WTC11 (cell line): ENCODE results near the gene SLC26A8. TPM values are rescaled to one million over a fixed set of nuclear protein-coding genes. Genes with fewer than 3 reads are reported as not detected.
A peak's percentile ranks its signal among the peaks of the same experiment; 100 is the strongest.
"Not testable (repeated sequence)": the region's sequence is repeated elsewhere in the genome, so short reads cannot be mapped to it uniquely, and the experiment has no call there.

Experiments used
- ATAC-seq: fragments of 200-7000 bp; cut with Tn5 transposase; 2 replicates; pipeline ENCODE4 v1.10.0; 2021; ENCODE audit warnings: mild to moderate bottlenecking, moderate library complexity
- CTCF ChIA-PET: fragments of 300-600 bp; sonication (Branson Sonifier 250); formaldehyde crosslinking; loops from one replicate; lab custom pipeline; 2021; ENCODE audit warnings: antibody characterized with exemption; lab: Charles Lee
- POLR2A ChIA-PET: fragments of 350-600 bp; sonication (Branson Sonifier 250); formaldehyde crosslinking; loops from one replicate; lab custom pipeline; 2021; ENCODE audit warnings: antibody characterized with exemption; lab: Charles Lee
- DNase-seq: peaks from one replicate; pipeline ENCODE4 v3.0.0; 2021; ENCODE audit warnings: low spot score
- H3K27ac Mint-ChIP-seq: 2 replicates; pipeline ENCODE4 v1.8.0; 2021; ENCODE audit warnings: mixed read lengths
- H3K27me3 Mint-ChIP-seq: 2 replicates; pipeline ENCODE4 v1.8.0; 2021; ENCODE audit warnings: low read depth, mild to moderate bottlenecking, moderate library complexity, mixed read lengths
- H3K36me3 Mint-ChIP-seq: 2 replicates; pipeline ENCODE4 v1.8.0; 2021; ENCODE audit warnings: mixed read lengths
- H3K4me1 Mint-ChIP-seq: 2 replicates; pipeline ENCODE4 v1.8.0; 2022; ENCODE audit warnings: mixed read lengths
- H3K4me3 Mint-ChIP-seq: 2 replicates; pipeline ENCODE4 v1.8.0; 2021; ENCODE audit warnings: mild to moderate bottlenecking, moderate library complexity, mixed read lengths
- H3K9me3 Mint-ChIP-seq: 2 replicates; pipeline ENCODE4 v1.8.0; 2021; ENCODE audit warnings: mixed read lengths
- CREB1 ChIP-seq: sonication (generic); formaldehyde crosslinking; IDR thresholded peaks from 2 replicates; pipeline ENCODE4 v1.8.0; 2023; ENCODE audit warnings: mild to moderate bottlenecking, missing genetic modification reagents
- FOXJ3 ChIP-seq: sonication (generic); formaldehyde crosslinking; IDR thresholded peaks from 2 replicates; pipeline ENCODE4 v1.9.0; 2021; ENCODE audit warnings: missing genetic modification reagents, mild to moderate bottlenecking, borderline replicate concordance
- NR2C2 ChIP-seq: sonication (generic); formaldehyde crosslinking; IDR thresholded peaks from 2 replicates; pipeline ENCODE4 v1.8.0; 2022; ENCODE audit warnings: mild to moderate bottlenecking, missing genetic modification reagents
- ZNF232 ChIP-seq: sonication (generic); formaldehyde crosslinking; IDR thresholded peaks from 2 replicates; pipeline ENCODE4 v1.8.0; 2022; ENCODE audit warnings: mild to moderate bottlenecking, missing genetic modification reagents
- ZNF416 ChIP-seq: fragments of 250-450 bp; sonication (Bioruptor Pico); IDR thresholded peaks from 2 replicates; pipeline ENCODE4 v1.9.0; 2021; ENCODE audit warnings: mild to moderate bottlenecking, inconsistent platforms
- ZNF423 ChIP-seq: fragments of 250-450 bp; sonication (Bioruptor Pico); IDR thresholded peaks from 2 replicates; pipeline ENCODE4 v2.1.2; 2022; ENCODE audit warnings: mild to moderate bottlenecking, moderate library complexity
- ZNF512 ChIP-seq: sonication (generic); formaldehyde crosslinking; IDR thresholded peaks from 2 replicates; pipeline ENCODE4 v1.8.1; 2022; ENCODE audit warnings: missing genetic modification reagents, borderline replicate concordance
- total RNA-seq: library from RNA; stranded (reverse); gene quantifications from 3 replicates; pipeline ENCODE4 v1.2.3, GENCODE V29; 2021
- TF ChIP-seq, protein P1 (sequence below): sonication (generic); formaldehyde crosslinking; IDR thresholded peaks from 2 replicates; pipeline ENCODE4 v1.8.1; 2022; ENCODE audit warnings: mild to moderate bottlenecking, missing genetic modification reagents, moderate library complexity, borderline replicate concordance
- TF ChIP-seq, protein P2 (sequence below): sonication (generic); formaldehyde crosslinking; IDR thresholded peaks from 2 replicates; pipeline ENCODE4 v1.8.1; 2023; ENCODE audit warnings: mild to moderate bottlenecking, moderate library complexity, missing genetic modification reagents
- TF ChIP-seq, protein P3 (sequence below): fragments of 250-450 bp; sonication (Bioruptor Pico); IDR thresholded peaks from 2 replicates; pipeline ENCODE4 v1.8.0; 2021; ENCODE audit warnings: mild to moderate bottlenecking

Gene SLC26A8
- total RNA-seq, 1 experiment from 2014 or later: 0.50 TPM

- no peak overlapping the region for H3K27ac Mint-ChIP-seq
- H3K27me3 Mint-ChIP-seq: no peaks in the 10 kb centered on the region
- no peak overlapping the region for H3K4me3 Mint-ChIP-seq
- ATAC-seq (no peak), DNase-seq (no peak)
- peaks cover 72% of the 10 kb centered on the region for H3K36me3 Mint-ChIP-seq
- peaks cover 26% of the 10 kb centered on the region for H3K9me3 Mint-ChIP-seq
- H3K4me1 Mint-ChIP-seq: peaks cover 20% of the 10 kb centered on the region
- ChIA-PET CTCF (no interaction called here), POLR2A (no interaction called here)
- TF ChIP-seq, protein P1, sequence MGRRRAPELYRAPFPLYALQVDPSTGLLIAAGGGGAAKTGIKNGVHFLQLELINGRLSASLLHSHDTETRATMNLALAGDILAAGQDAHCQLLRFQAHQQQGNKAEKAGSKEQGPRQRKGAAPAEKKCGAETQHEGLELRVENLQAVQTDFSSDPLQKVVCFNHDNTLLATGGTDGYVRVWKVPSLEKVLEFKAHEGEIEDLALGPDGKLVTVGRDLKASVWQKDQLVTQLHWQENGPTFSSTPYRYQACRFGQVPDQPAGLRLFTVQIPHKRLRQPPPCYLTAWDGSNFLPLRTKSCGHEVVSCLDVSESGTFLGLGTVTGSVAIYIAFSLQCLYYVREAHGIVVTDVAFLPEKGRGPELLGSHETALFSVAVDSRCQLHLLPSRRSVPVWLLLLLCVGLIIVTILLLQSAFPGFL (CRISPR knock-in tag): no peak
- TF ChIP-seq ZNF512 (CRISPR knock-in tag) (no peak), ZNF232 (CRISPR knock-in tag) (no peak), ZNF423 (CRISPR knock-in tag) (no peak), NR2C2 (CRISPR knock-in tag) (no peak), CREB1 (CRISPR knock-in tag) (no peak), ZNF416 (CRISPR knock-in tag) (no peak)
- TF ChIP-seq, protein P2, sequence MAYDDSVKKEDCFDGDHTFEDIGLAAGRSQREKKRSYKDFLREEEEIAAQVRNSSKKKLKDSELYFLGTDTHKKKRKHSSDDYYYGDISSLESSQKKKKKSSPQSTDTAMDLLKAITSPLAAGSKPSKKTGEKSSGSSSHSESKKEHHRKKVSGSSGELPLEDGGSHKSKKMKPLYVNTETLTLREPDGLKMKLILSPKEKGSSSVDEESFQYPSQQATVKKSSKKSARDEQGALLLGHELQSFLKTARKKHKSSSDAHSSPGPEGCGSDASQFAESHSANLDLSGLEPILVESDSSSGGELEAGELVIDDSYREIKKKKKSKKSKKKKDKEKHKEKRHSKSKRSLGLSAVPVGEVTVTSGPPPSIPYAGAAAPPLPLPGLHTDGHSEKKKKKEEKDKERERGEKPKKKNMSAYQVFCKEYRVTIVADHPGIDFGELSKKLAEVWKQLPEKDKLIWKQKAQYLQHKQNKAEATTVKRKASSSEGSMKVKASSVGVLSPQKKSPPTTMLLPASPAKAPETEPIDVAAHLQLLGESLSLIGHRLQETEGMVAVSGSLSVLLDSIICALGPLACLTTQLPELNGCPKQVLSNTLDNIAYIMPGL (CRISPR knock-in tag): no peak
Observed at GRCh38 chr6:35914536-35914935, 109.9 kb downstream of the SLC26A8 start.

- peaks cover under 1% of the 10 kb centered on the region; the same call in 1 of the 2 replicates for H3K4me1 Mint-ChIP-seq
- peaks cover 80% of the 10 kb centered on the region for H3K36me3 Mint-ChIP-seq
- DNase-seq: no peak
- H3K27me3 Mint-ChIP-seq: no peaks in the 10 kb centered on the region; the same call in 1 of the 2 replicates
- ChIA-PET POLR2A (no interaction called here), CTCF (no interaction called here)
- no peak overlapping the region for H3K4me3 Mint-ChIP-seq
- ATAC-seq: no peak
- TF ChIP-seq FOXJ3 (CRISPR knock-in tag): no peak
- TF ChIP-seq, all 79 proteins: peak for 0
- Mint-ChIP-seq H3K27ac (no peak overlapping the region), H3K9me3 (peaks cover 43% of the 10 kb centered on the region)
Observed at GRCh38 chr6:35911871-35912653, 112.4 kb downstream of the SLC26A8 start.

DNA sequence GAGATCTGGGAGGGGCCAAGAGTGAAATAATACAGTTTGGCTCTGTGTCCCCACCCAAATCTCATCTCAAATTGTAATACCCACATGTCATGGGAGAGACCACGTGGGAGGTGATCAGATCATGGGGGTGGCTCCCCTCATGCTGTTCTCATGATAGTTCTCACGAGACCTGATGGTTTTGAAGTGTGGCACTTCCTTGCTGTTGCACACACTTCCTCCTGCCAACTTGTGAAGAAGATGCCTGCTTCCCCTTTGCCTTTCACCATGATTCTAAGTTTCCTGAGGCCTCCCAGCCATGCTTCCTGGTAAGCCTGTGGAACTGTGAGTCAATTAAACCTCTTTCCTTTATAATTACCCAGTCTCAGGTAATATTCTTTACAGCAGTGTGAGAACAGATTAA is 114.9 kb downstream of the SLC26A8 start:
- H3K4me1 Mint-ChIP-seq, POLR2A ChIA-PET, DNase-seq, H3K27me3 Mint-ChIP-seq, H3K4me3 Mint-ChIP-seq, H3K27ac Mint-ChIP-seq, ATAC-seq: not testable (repeated sequence)
- Mint-ChIP-seq H3K36me3 (peaks cover 67% of the 10 kb centered on the region), H3K9me3 (peaks cover 43% of the 10 kb centered on the region)
- CTCF ChIA-PET: interaction anchor here (0.6 kb wide), 1 partner anchor 1308 kb away, joined by 3 read pairs; no protein-coding TSS in a partner anchor

DNA sequence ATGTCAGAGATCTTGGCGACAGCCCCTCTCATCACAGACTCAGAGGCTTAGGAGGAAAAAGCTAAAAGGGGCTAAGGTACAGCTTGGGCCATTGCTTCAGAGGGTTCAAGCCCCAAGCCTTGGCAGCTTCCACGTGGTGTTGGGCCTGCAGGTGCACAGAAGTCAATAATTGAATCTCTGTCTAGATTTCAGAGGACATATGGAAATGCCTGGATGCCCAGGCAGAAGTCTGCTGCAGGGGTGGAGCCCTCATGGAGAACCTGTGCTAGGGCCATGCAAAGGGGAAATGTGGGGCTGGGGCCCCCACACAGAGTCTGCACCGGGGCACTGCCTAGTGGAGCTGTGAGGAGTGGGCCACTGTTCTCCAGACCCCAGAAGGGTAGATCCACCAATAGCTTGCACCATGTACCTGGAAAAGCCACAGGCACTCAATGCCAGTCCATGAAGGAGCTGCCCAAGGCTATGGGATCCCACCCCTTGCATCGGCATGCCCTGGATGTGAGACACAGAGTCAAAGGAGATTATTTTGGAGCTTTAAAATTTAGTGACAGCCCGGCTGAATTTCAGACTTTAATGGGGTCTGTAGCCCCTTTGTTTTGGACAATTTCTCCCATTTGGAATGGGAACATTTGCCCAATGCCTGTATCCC is 115.6 kb downstream of the SLC26A8 start:
- H3K9me3 Mint-ChIP-seq: peaks cover 43% of the 10 kb centered on the region
- peaks cover 64% of the 10 kb centered on the region for H3K36me3 Mint-ChIP-seq
- H3K27ac Mint-ChIP-seq, H3K27me3 Mint-ChIP-seq, CTCF ChIA-PET, DNase-seq, H3K4me3 Mint-ChIP-seq, ATAC-seq, POLR2A ChIA-PET, H3K4me1 Mint-ChIP-seq: not testable (repeated sequence)

DNA sequence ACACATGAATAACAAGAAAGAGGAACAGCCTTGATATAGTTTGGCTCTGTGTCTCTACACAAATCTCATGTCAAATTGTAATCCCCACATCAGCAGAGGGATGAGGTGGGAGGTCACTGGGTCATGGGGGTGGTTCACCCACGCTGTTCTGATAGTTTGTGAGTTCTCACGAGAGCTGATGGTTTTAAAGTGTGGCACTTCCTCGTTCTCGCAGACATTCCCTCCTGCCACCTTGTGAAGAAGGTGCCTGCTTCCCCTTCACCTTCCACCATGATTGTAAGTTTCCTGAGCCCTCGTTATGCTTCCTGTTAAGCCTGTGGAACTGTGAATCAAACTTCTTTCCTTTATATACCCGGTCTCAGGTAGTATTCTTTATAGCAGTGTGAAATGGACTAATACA is 116.7 kb downstream of the SLC26A8 start:
- DNase-seq: no peak
- TF ChIP-seq, protein P3, sequence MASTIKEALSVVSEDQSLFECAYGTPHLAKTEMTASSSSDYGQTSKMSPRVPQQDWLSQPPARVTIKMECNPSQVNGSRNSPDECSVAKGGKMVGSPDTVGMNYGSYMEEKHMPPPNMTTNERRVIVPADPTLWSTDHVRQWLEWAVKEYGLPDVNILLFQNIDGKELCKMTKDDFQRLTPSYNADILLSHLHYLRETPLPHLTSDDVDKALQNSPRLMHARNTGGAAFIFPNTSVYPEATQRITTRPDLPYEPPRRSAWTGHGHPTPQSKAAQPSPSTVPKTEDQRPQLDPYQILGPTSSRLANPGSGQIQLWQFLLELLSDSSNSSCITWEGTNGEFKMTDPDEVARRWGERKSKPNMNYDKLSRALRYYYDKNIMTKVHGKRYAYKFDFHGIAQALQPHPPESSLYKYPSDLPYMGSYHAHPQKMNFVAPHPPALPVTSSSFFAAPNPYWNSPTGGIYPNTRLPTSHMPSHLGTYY (CRISPR knock-in tag): no peak
- H3K36me3 Mint-ChIP-seq: peaks cover 54% of the 10 kb centered on the region
- peaks cover 40% of the 10 kb centered on the region for H3K9me3 Mint-ChIP-seq
- CTCF ChIA-PET: no interaction called here
- no peak overlapping the region for H3K4me3 Mint-ChIP-seq
- no peaks in the 10 kb centered on the region for H3K4me1 Mint-ChIP-seq
- no peaks in the 10 kb centered on the region; the same call in 1 of the 2 replicates for H3K27me3 Mint-ChIP-seq
- POLR2A ChIA-PET: no interaction called here
- peak overlapping the region; percentile 53 for H3K27ac Mint-ChIP-seq
- ATAC-seq: no peak
